GM12878 (cell line): ENCODE data around the gene MAP4. TPM values are rescaled to one million over a fixed set of nuclear protein-coding genes. Genes with fewer than 3 reads are reported as not detected.

Experiments used
- CBX5 ChIP-seq: sonication (generic); IDR thresholded peaks from 2 replicates; pipeline ENCODE4 v1.6.1; 2016; ENCODE audit warnings: low read depth, moderate library complexity, mild to moderate bottlenecking, inconsistent platforms
- CREB1 ChIP-seq: IDR thresholded peaks from 2 replicates; pipeline ENCODE4 v1.6.1; 2012; ENCODE audit warnings: low read depth, mild to moderate bottlenecking, inconsistent platforms
- E4F1 ChIP-seq: fragments of 450-650 bp; IDR thresholded peaks from 2 replicates; pipeline ENCODE4 v1.6.1; 2018; ENCODE audit warnings: borderline replicate concordance, mild to moderate bottlenecking; ENCODE audit not compliant: partially characterized antibody
- EP300 ChIP-seq, 2 experiments: fragments of 150-350 bp in 1 of 2; IDR thresholded peaks; 2 replicates each; pipeline ENCODE4 v1.6.1; 2011 to 2012; ENCODE audit warnings: low read depth in 2 of 2, low read length in 2 of 2, borderline replicate concordance in 1 of 2, improper control_type of control experiment in 1 of 2, inconsistent platforms in 1 of 2; ENCODE audit not compliant: control insufficient read depth in 1 of 2
- FOS ChIP-seq: IDR thresholded peaks from 3 replicates; pipeline ENCODE4 v1.6.1; 2011; ENCODE audit warnings: borderline replicate concordance; ENCODE audit not compliant: insufficient read length; ENCODE audit errors: extremely low read depth
- KLF5 ChIP-seq: fragments of 450-650 bp; IDR thresholded peaks from 2 replicates; pipeline ENCODE4 v1.6.1; 2014; ENCODE audit warnings: mild to moderate bottlenecking; ENCODE audit not compliant: partially characterized antibody
- MTA3 ChIP-seq: IDR thresholded peaks from 2 replicates; pipeline ENCODE4 v1.6.1; 2012; ENCODE audit warnings: low read length, inconsistent platforms, borderline replicate concordance
- MXI1 ChIP-seq: fragments of 150-350 bp; IDR thresholded peaks from 2 replicates; pipeline ENCODE4 v1.6.1; 2011; ENCODE audit warnings: low read depth, mild to moderate bottlenecking, inconsistent platforms, low read length, improper control_type of control experiment
- NRF1 ChIP-seq: conservative IDR thresholded peaks from 2 replicates; pipeline ENCODE4 v1.6.1; 2011; ENCODE audit warnings: mild to moderate bottlenecking, low read depth, low read length, improper control_type of control experiment
- PRDM15 ChIP-seq: fragments of 450-650 bp; formaldehyde crosslinking; IDR thresholded peaks from 2 replicates; pipeline ENCODE4 v1.4.0; 2020; ENCODE audit warnings: mild to moderate bottlenecking, moderate library complexity
- RBBP5 ChIP-seq: fragments of 200-600 bp; sonication (generic); conservative IDR thresholded peaks from 2 replicates; pipeline ENCODE4 v1.6.1; 2016
- RELB ChIP-seq: fragments of 450-650 bp; IDR thresholded peaks from 2 replicates; pipeline ENCODE4 v1.6.1; 2017; ENCODE audit warnings: low read depth, mild to moderate bottlenecking, moderate library complexity
- RUNX3 ChIP-seq: IDR thresholded peaks from 2 replicates; pipeline ENCODE4 v1.6.1; 2012; ENCODE audit warnings: low read length, inconsistent platforms
- SUPT20H ChIP-seq: IDR thresholded peaks from 2 replicates; pipeline ENCODE4 v1.6.1; 2011; ENCODE audit warnings: low read depth, mild to moderate bottlenecking, low read length, moderate library complexity, borderline replicate concordance; ENCODE audit not compliant: control insufficient read depth
- TARDBP ChIP-seq: IDR thresholded peaks from 2 replicates; pipeline ENCODE4 v1.6.1; 2016; ENCODE audit warnings: borderline replicate concordance
- YBX1 ChIP-seq: fragments of 450-650 bp; IDR thresholded peaks from 2 replicates; pipeline ENCODE4 v1.6.1; 2016; ENCODE audit warnings: antibody characterized with exemption
- ZNF687 ChIP-seq: fragments of 450-650 bp; IDR thresholded peaks from 2 replicates; pipeline ENCODE4 v1.6.1; 2017; ENCODE audit warnings: mild to moderate bottlenecking, moderate library complexity
- polyA plus RNA-seq, 11 experiments: library from polyadenylated mRNA; depleted of rRNA in 4 of 11; unstranded in 6 of 11; stranded (reverse) in 5 of 11; fragments of >200 nt; fragmentation: Nextera tagmentation in 4 of 11; fragmentation: Illumina TruSeq in 1 of 11; extraction: Ambion mirVana in 4 of 11; extraction: Trizol in 1 of 11; gene quantifications; 1 replicate in 1 of 11; 2 replicates in 10 of 11; pipeline versions ENCODE4 v1.2.1 to v1.2.3, GENCODE V29; 2011 to 2016; ENCODE audit warnings: inconsistent platforms in 2 of 11, missing spikeins in 2 of 11, low read depth in 1 of 11
- total RNA-seq, 4 experiments: library from RNA; depleted of rRNA in 3 of 4; stranded (reverse); fragments of >200 nt in 3 of 4; fragmentation: Illumina TruSeq in 1 of 4; extraction: Trizol in 1 of 4; gene quantifications; 2 replicates each; pipeline versions ENCODE4 v1.2.1 to v1.2.3, GENCODE V29; 2013 to 2021

Gene MAP4
- total and polyA plus RNA-seq, 10 of the 15 experiments (the other 5 are each of a cell fraction or from before 2014, with no cell fraction given), result 22.2 to 145 (median 47.2) TPM

- TF ChIP-seq RUNX3 (no peak), TARDBP (no peak), MXI1 (no peak; the same call in none of the 2 replicates), YBX1 (no peak), SUPT20H (no peak), CBX5 (no peak), RELB (no peak), MTA3 (no peak), CREB1 (peak; percentile 84), PRDM15 (CRISPR knock-in tag) (no peak), RBBP5 (no peak), EP300 (IDR thresholded peaks at IDR 0.05; ENCODE audit: borderline replicate concordance in 1 of 2, control insufficient read depth in 1 of 2, low read depth in 2 of 2, low read length in 2 of 2) (no peak), ZNF687 (peak; percentile 58; the same call in 1 of the 2 replicates), E4F1 (no peak), KLF5 (no peak), FOS (no peak), NRF1 (peak; percentile 41; the same call in 1 of the 2 replicates)
These were observed 213.3 kb downstream of the MAP4 start, which contains the start of gene DHX30 (continued) for GRCh38 chr3:47802734-47803479.
